DND-41 (cell line): ENCODE data around the gene ABCC9.
"Not testable (repeated sequence)": the region's sequence is repeated elsewhere in the genome, so short reads cannot be mapped to it uniquely, and the experiment has no call there.

Experiments
- CTCF ChIP-seq: IDR thresholded peaks from 2 replicates; pipeline ENCODE4 v1.5.1; 2012; ENCODE audit warnings: borderline replicate concordance, low read length, moderate library complexity, mild to moderate bottlenecking; ENCODE audit not compliant: poor library complexity, severe bottlenecking; ENCODE audit errors: extremely low read depth
- EZH2 ChIP-seq: IDR thresholded peaks from 3 replicates; pipeline ENCODE4 v1.6.1; 2012; ENCODE audit warnings: borderline replicate concordance, low read depth, mild to moderate bottlenecking, moderate library complexity, low read length, inconsistent platforms; ENCODE audit not compliant: severe bottlenecking

GRCh38 chr12:21782723-21783122 is 158.5 kb downstream of the ABCC9 start:
- not testable (repeated sequence) for TF ChIP-seq CTCF, EZH2
